ENCODE data around the gene ATRNL1. TPM values are rescaled to one million over a fixed set of nuclear protein-coding genes. Genes with fewer than 3 reads are reported as not detected.

ATRNL1 gene
- total RNA-seq, 4 donors from 2014 or later, result 4.4 to 18.4 (median 14.4) TPM

DNA sequence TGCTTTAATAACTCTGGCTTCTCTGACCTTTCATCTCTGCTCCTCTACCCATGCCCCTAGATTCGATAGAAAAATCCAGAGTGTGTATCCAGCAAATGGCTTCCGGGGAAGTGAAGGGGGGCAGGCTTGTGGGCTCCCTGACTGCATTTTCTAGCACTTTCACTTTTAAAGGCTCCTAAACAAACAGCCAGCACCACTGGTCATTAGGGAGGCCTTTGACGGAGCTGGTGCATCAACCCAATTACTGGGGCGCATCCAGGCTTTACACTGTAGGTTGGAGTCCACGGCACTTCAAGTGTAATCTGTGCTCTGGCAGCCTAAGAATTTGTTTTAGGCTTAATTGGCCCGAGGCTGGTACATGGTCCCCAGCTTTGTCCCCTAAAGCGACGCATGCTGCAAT, 887.9 kb downstream of the ATRNL1 start:
- no peak overlapping the region for H3K27ac ChIP-seq
- H3K36me3 ChIP-seq, result no peaks in the 10 kb centered on the region
- TF ChIP-seq POLR2A (IDR thresholded peaks at IDR 0.05), result no peak
- intact Hi-C loops (cut with DNase I; ENCODE audit: low total_unique reads), result no loop called here
- in situ Hi-C loops (cut with MboI; ENCODE audit: low pct_ligation_motif_present in 1 of 4, low pct_unique_long_range_greater_than_20kb in 1 of 4, low sequenced_read_pairs in 3 of 4), result no loop called here
- no peaks in the 10 kb centered on the region for H3K4me1 ChIP-seq
- WGBS, 2 donors (ENCODE audit: low coverage in 1 of 2), result 45% methylated on average over 8 of the region's 8 CpGs; no CpG with 5 or more reads in 1 of the 2 donors
- H3K4me3 ChIP-seq, result no peak overlapping the region
- no peaks in the 10 kb centered on the region for H3K27me3 ChIP-seq
- no peaks in the 10 kb centered on the region for H3K9me3 ChIP-seq
- DNase-seq, result no peak

DNA sequence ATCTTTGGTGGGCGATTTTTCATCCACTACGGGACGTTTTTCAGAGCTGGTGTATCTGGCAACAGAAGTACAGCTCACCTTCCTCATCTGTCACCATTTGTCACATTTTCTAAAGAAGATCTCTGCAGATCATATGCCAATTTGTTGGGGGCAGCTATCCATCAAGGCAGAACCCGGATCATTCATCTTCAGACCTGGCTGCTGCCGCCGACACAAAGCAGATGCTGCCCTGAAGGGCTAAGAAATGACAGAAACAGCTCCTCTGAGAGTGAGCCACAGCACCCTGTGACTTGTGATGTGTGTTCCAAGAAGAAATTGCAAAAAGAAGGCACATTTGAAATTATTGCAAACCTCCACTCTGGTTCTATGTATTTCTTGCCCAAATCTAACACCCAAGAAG, 888.9 kb downstream of the ATRNL1 start:
- Histone ChIP-seq H3K27ac (no peak overlapping the region), H3K9me3 (no peaks in the 10 kb centered on the region), H3K27me3 (no peaks in the 10 kb centered on the region), H3K4me1 (no peaks in the 10 kb centered on the region), H3K4me3 (no peak overlapping the region), H3K36me3 (no peaks in the 10 kb centered on the region)
- in situ Hi-C loops (cut with MboI; ENCODE audit: low pct_ligation_motif_present in 1 of 4, low pct_unique_long_range_greater_than_20kb in 1 of 4, low sequenced_read_pairs in 3 of 4), result no loop called here
- intact Hi-C loops (cut with DNase I; ENCODE audit: low total_unique reads), result no loop called here
- no peak for DNase-seq
- 89% methylated on average over 6 of the region's 6 CpGs; no CpG with 5 or more reads in 1 of the 2 donors for WGBS, 2 donors (ENCODE audit: low coverage in 1 of 2)
- no peak for TF ChIP-seq POLR2A (IDR thresholded peaks at IDR 0.05)
- TF ChIP-seq, protein P1, sequence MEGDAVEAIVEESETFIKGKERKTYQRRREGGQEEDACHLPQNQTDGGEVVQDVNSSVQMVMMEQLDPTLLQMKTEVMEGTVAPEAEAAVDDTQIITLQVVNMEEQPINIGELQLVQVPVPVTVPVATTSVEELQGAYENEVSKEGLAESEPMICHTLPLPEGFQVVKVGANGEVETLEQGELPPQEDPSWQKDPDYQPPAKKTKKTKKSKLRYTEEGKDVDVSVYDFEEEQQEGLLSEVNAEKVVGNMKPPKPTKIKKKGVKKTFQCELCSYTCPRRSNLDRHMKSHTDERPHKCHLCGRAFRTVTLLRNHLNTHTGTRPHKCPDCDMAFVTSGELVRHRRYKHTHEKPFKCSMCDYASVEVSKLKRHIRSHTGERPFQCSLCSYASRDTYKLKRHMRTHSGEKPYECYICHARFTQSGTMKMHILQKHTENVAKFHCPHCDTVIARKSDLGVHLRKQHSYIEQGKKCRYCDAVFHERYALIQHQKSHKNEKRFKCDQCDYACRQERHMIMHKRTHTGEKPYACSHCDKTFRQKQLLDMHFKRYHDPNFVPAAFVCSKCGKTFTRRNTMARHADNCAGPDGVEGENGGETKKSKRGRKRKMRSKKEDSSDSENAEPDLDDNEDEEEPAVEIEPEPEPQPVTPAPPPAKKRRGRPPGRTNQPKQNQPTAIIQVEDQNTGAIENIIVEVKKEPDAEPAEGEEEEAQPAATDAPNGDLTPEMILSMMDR (IDR thresholded peaks at IDR 0.05), result no peak
- no peak for TF ChIP-seq EP300 (IDR thresholded peaks at IDR 0.05; ENCODE audit: low read depth)
- no peak for TF ChIP-seq POLR2AphosphoS5 (IDR thresholded peaks at IDR 0.05)

DNA sequence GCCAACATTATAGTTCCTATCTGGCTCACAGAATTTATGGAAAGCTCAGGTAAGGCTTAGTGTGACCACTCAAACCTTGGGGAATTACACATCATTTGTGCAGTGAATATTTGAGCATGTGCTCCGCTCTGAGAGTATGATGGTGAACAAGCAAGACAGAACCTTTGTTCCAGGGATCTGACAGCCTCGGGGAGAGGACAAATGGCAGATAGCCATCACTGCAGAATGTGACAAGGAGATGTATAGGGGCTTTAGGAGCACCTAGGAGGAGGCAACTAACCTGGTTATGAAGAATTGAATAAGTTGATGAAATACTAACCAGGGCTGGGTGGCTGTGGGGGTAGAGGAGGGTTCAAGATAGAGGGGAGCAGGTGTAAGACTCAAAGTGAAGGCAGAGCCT, 889.4 kb downstream of the ATRNL1 start:
- Histone ChIP-seq H3K4me3 (no peak overlapping the region), H3K36me3 (no peaks in the 10 kb centered on the region), H3K9me3 (no peaks in the 10 kb centered on the region), H3K27me3 (no peaks in the 10 kb centered on the region), H3K27ac (no peak overlapping the region), H3K4me1 (no peaks in the 10 kb centered on the region)
- WGBS, 2 donors (ENCODE audit: low coverage in 1 of 2), result 43 to 70% methylated on average over 1 to 2 of the region's 2 CpGs
- DNase-seq, result no peak
- in situ Hi-C loops (cut with MboI; ENCODE audit: low pct_ligation_motif_present in 1 of 4, low pct_unique_long_range_greater_than_20kb in 1 of 4, low sequenced_read_pairs in 3 of 4) (no loop called here), intact Hi-C loops (cut with DNase I; ENCODE audit: low total_unique reads) (no loop called here)
- no peak for TF ChIP-seq POLR2AphosphoS5 (IDR thresholded peaks at IDR 0.05)
- TF ChIP-seq EP300 (IDR thresholded peaks at IDR 0.05; ENCODE audit: low read depth), result no peak
- TF ChIP-seq POLR2A (IDR thresholded peaks at IDR 0.05), result no peak
- TF ChIP-seq, protein P1 (IDR thresholded peaks at IDR 0.05), result no peak

DNA sequence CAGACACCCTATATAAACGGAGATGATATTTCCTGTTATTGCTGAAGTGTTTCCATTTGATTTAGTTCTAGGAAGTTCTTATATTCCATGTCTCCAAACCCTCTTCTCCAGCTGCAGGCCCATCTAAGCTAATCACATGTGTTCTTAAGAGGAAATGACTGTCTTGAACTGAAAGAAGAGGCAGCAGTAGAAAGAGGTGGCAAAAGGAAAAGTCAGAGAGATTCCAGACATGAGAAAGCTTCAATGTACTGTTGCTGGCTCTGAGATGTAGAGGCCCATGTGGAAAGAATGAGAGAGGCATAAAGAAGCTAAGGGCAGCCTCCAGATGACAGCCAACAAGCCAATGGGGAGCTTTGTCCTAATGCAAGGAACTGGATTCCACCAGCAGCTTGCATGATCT, 892.6 kb downstream of the ATRNL1 start:
- Histone ChIP-seq H3K27me3 (no peaks in the 10 kb centered on the region), H3K27ac (no peak overlapping the region), H3K9me3 (no peaks in the 10 kb centered on the region), H3K36me3 (no peaks in the 10 kb centered on the region), H3K4me1 (no peaks in the 10 kb centered on the region), H3K4me3 (no peak overlapping the region)
- TF ChIP-seq POLR2A (IDR thresholded peaks at IDR 0.05) (no peak), POLR2AphosphoS5 (IDR thresholded peaks at IDR 0.05) (no peak), EP300 (IDR thresholded peaks at IDR 0.05; ENCODE audit: low read depth) (no peak)
- TF ChIP-seq, protein P1 (IDR thresholded peaks at IDR 0.05), result no peak
- in situ Hi-C loops (cut with MboI; ENCODE audit: low pct_ligation_motif_present in 1 of 4, low pct_unique_long_range_greater_than_20kb in 1 of 4, low sequenced_read_pairs in 3 of 4) (no loop called here), intact Hi-C loops (cut with DNase I; ENCODE audit: low total_unique reads) (no loop called here)
- WGBS, 2 donors (ENCODE audit: low coverage in 1 of 2), result 9 to 23% methylated on average over 1 of the region's 1 CpG
- DNase-seq, result no peak

DNA sequence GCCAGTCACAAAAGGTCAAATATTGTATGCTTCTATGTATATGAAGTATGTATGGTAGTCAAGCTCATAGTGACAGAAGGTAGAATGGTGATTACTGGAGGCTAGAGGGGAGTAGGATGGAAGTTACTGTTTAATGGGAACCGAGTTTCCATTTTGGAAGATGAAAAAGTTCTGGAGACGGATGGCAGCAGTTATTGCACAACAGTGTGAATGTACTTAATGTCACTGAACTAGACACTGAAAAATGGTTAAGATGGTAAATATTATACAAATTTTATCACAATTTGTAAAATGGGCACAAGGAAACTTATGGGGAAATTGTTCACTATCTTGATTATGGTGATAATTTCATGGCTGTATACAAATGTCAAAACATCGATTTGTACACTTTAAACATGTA, 895.2 kb downstream of the ATRNL1 start:
- WGBS, 2 donors (ENCODE audit: low coverage in 1 of 2), result 72 to 83% methylated on average over 2 to 3 of the region's 3 CpGs
- Histone ChIP-seq H3K27me3 (no peaks in the 10 kb centered on the region), H3K9me3 (no peaks in the 10 kb centered on the region), H3K27ac (no peak overlapping the region), H3K36me3 (no peaks in the 10 kb centered on the region), H3K4me3 (no peak overlapping the region), H3K4me1 (no peaks in the 10 kb centered on the region)
- DNase-seq, result no peak
- TF ChIP-seq POLR2AphosphoS5 (IDR thresholded peaks at IDR 0.05), result no peak
- no peak for TF ChIP-seq POLR2A (IDR thresholded peaks at IDR 0.05)
- TF ChIP-seq EP300 (IDR thresholded peaks at IDR 0.05; ENCODE audit: low read depth), result no peak
- TF ChIP-seq, protein P1 (IDR thresholded peaks at IDR 0.05), result no peak
- in situ Hi-C loops (cut with MboI; ENCODE audit: low pct_ligation_motif_present in 1 of 4, low pct_unique_long_range_greater_than_20kb in 1 of 4, low sequenced_read_pairs in 3 of 4), result no loop called here
- intact Hi-C loops (cut with DNase I; ENCODE audit: low total_unique reads), result no loop called here
